ENCODE data around the gene MRE11.
"Not testable (repeated sequence)": the region's sequence is repeated elsewhere in the genome, so short reads cannot be mapped to it uniquely, and the experiment has no call there.

The MRE11 gene

GRCh38 chr11:94400839-94401772 lies 92.5 kb downstream of the MRE11 start, which contains the start of gene GPR83:
TSS of gene GPR83 (minus strand) at chr11:94401419. CDS start at chr11:94401247, 172 bp downstream.
- DNase-seq = no peak
- Histone ChIP-seq H3K36me3 (ENCODE audit: control insufficient read depth, insufficient read depth, low read length) (no peaks in the 10 kb centered on the region), H3K9me3 (ENCODE audit: control insufficient read depth, low read length) (no peaks in the 10 kb centered on the region), H3K4me3 (ENCODE audit: insufficient read depth, low read depth, low read length, poor library complexity, severe bottlenecking) (no peak within 1 kb of the TSS), H3K27ac (ENCODE audit: insufficient read depth, low read length, poor library complexity, severe bottlenecking) (no peak within 1 kb of the TSS), H3K27me3 (replicated peaks; ENCODE audit: control insufficient read depth, insufficient read depth, low read length, poor library complexity, severe bottlenecking) (no peaks in the 10 kb centered on the region), H3K4me1 (ENCODE audit: control insufficient read depth, insufficient read depth, low read length, poor library complexity, severe bottlenecking) (no peaks in the 10 kb centered on the region)

DNA sequence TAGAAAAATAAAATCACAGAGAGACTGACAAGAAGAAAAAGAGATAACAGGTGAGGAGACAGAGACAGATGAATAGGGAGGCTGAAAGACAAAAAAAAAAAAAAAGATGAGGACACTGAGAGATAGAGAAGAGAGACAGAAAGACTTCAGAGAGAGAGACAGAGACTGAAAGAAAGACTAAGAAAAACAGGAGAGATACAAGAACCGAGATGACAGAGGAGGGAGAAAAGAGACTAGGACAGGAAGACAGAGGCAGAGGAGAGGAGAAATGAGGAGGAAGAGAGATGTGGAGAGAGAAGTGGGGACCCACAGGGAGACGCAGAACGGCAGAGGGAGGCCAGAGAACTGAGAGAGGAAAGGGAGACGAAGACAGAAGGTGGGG lies 93.2 kb downstream of the MRE11 start:
- H3K36me3 ChIP-seq (ENCODE audit: control insufficient read depth, insufficient read depth, low read length) = no peaks in the 10 kb centered on the region
- no peaks in the 10 kb centered on the region for H3K27me3 ChIP-seq (replicated peaks; ENCODE audit: control insufficient read depth, insufficient read depth, low read length, poor library complexity, severe bottlenecking)
- H3K27ac ChIP-seq (ENCODE audit: insufficient read depth, low read length, poor library complexity, severe bottlenecking) = no peak overlapping the region
- no peaks in the 10 kb centered on the region for H3K9me3 ChIP-seq (ENCODE audit: control insufficient read depth, low read length)
- no peak overlapping the region for H3K4me3 ChIP-seq (ENCODE audit: insufficient read depth, low read depth, low read length, poor library complexity, severe bottlenecking)
- no peak for DNase-seq
- H3K4me1 ChIP-seq (ENCODE audit: control insufficient read depth, insufficient read depth, low read length, poor library complexity, severe bottlenecking) = no peaks in the 10 kb centered on the region

DNA sequence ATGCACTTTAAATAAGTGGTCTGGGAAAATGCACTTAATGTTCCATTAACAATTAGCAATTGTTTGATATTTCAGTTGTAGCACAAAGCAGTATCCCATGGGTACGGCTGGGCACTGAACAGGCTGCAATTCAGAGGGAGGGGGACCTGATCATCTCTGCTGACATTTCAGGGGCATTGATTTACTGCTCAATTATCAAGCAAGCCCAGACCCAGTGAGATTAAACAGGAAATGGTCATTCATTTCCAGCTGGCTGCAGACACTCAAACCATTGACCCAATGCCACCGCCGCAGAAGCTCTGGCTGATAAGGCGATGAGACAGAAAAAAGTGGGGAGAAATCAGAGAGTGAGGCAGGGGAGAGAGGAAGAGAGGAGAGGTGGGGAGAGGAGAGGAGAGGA lies 93.6 kb downstream of the MRE11 start:
- H3K36me3 ChIP-seq (ENCODE audit: control insufficient read depth, insufficient read depth, low read length) = no peaks in the 10 kb centered on the region
- H3K9me3 ChIP-seq (ENCODE audit: control insufficient read depth, low read length) = no peaks in the 10 kb centered on the region
- no peak overlapping the region for H3K27ac ChIP-seq (ENCODE audit: insufficient read depth, low read length, poor library complexity, severe bottlenecking)
- no peaks in the 10 kb centered on the region for H3K4me1 ChIP-seq (ENCODE audit: control insufficient read depth, insufficient read depth, low read length, poor library complexity, severe bottlenecking)
- DNase-seq = no peak
- H3K4me3 ChIP-seq (ENCODE audit: insufficient read depth, low read depth, low read length, poor library complexity, severe bottlenecking) = no peak overlapping the region
- no peaks in the 10 kb centered on the region for H3K27me3 ChIP-seq (replicated peaks; ENCODE audit: control insufficient read depth, insufficient read depth, low read length, poor library complexity, severe bottlenecking)

DNA sequence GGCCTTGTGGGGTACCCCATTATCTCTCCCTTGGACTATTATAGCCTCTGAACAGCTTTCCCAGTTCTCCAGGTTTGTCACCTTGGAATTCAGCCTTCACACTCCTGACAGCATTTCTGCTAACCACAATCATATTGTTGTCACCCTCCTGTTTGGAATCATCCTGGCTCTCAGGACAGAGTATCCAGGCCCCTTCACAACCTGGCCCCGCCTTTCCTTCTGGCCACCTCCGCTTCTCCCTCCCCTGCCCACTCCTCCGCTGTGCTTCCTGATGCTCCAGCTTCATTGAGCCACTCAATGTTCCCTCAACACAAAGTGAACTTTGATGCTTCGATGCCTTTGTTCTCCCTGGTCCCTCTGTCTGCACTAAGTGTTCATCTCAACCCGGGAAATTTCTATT lies 95.5 kb downstream of the MRE11 start:
- Histone ChIP-seq H3K4me1 (ENCODE audit: control insufficient read depth, insufficient read depth, low read length, poor library complexity, severe bottlenecking) (no peaks in the 10 kb centered on the region), H3K9me3 (ENCODE audit: control insufficient read depth, low read length) (no peaks in the 10 kb centered on the region), H3K27ac (ENCODE audit: insufficient read depth, low read length, poor library complexity, severe bottlenecking) (no peak overlapping the region), H3K27me3 (replicated peaks; ENCODE audit: control insufficient read depth, insufficient read depth, low read length, poor library complexity, severe bottlenecking) (no peaks in the 10 kb centered on the region), H3K4me3 (ENCODE audit: insufficient read depth, low read depth, low read length, poor library complexity, severe bottlenecking) (no peak overlapping the region), H3K36me3 (ENCODE audit: control insufficient read depth, insufficient read depth, low read length) (no peaks in the 10 kb centered on the region)
- DNase-seq = no peak

GRCh38 chr11:94396282-94396681 lies 97.4 kb downstream of the MRE11 start:
- H3K27me3 ChIP-seq (replicated peaks; ENCODE audit: control insufficient read depth, insufficient read depth, low read length, poor library complexity, severe bottlenecking) = no peaks in the 10 kb centered on the region
- H3K36me3 ChIP-seq (ENCODE audit: control insufficient read depth, insufficient read depth, low read length) = no peaks in the 10 kb centered on the region
- no peak overlapping the region for H3K27ac ChIP-seq (ENCODE audit: insufficient read depth, low read length, poor library complexity, severe bottlenecking)
- H3K4me3 ChIP-seq (ENCODE audit: insufficient read depth, low read depth, low read length, poor library complexity, severe bottlenecking) = no peak overlapping the region
- DNase-seq = no peak
- no peaks in the 10 kb centered on the region for H3K4me1 ChIP-seq (ENCODE audit: control insufficient read depth, insufficient read depth, low read length, poor library complexity, severe bottlenecking)
- no peaks in the 10 kb centered on the region for H3K9me3 ChIP-seq (ENCODE audit: control insufficient read depth, low read length)

DNA sequence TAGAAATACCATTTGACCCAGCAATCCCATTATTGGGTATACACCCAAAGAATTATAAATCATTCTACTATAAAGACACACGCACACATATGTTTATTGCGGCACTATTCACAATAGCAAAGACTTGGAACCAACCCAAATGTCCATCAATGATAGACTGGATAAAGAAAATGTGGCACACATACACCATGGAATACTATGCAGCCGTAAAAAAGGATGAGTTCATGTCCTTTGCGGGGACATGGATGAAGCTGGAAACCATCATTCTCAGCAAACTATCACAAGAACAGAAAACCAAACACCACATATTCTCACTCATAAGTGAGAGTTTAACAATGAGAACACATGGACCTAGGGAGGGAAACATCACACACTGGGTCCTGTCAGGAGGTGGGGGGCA lies 101.7 kb downstream of the MRE11 start:
- H3K27ac ChIP-seq (ENCODE audit: insufficient read depth, low read length, poor library complexity, severe bottlenecking); H3K27me3 ChIP-seq (replicated peaks; ENCODE audit: control insufficient read depth, insufficient read depth, low read length, poor library complexity, severe bottlenecking); H3K4me3 ChIP-seq (ENCODE audit: insufficient read depth, low read depth, low read length, poor library complexity, severe bottlenecking); H3K36me3 ChIP-seq (ENCODE audit: control insufficient read depth, insufficient read depth, low read length); H3K4me1 ChIP-seq (ENCODE audit: control insufficient read depth, insufficient read depth, low read length, poor library complexity, severe bottlenecking); DNase-seq; H3K9me3 ChIP-seq (ENCODE audit: control insufficient read depth, low read length): not testable (repeated sequence)

- no peaks in the 10 kb centered on the region for H3K4me1 ChIP-seq (ENCODE audit: control insufficient read depth, insufficient read depth, low read length, poor library complexity, severe bottlenecking)
- no peaks in the 10 kb centered on the region for H3K9me3 ChIP-seq (ENCODE audit: control insufficient read depth, low read length)
- no peaks in the 10 kb centered on the region for H3K36me3 ChIP-seq (ENCODE audit: control insufficient read depth, insufficient read depth, low read length)
- DNase-seq = no peak
- H3K4me3 ChIP-seq (ENCODE audit: insufficient read depth, low read depth, low read length, poor library complexity, severe bottlenecking) = no peak overlapping the region
- no peaks in the 10 kb centered on the region for H3K27me3 ChIP-seq (replicated peaks; ENCODE audit: control insufficient read depth, insufficient read depth, low read length, poor library complexity, severe bottlenecking)
- no peak overlapping the region for H3K27ac ChIP-seq (ENCODE audit: insufficient read depth, low read length, poor library complexity, severe bottlenecking)
Measured at GRCh38 chr11:94379613-94380012, 114.0 kb downstream of the MRE11 start.

DNA sequence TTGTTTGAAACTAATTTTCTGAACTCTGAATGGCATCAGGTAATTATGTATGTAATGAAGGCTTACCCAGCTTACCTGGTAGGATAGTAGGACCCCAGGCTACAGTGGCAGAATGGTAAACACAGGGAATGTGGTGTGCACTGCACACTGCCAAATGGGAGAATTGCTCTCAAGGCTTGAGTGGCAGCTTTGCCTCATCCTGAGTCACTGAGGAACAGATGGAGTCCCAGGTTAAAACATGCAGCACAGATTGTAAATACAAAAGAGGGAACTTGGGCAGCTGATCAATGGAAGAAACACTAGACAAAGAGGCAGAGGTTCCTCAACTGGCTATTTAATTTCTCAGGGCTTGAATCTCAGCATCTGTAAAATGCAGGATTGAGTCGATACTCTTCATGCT lies 116.8 kb downstream of the MRE11 start:
- Histone ChIP-seq H3K27me3 (replicated peaks; ENCODE audit: control insufficient read depth, insufficient read depth, low read length, poor library complexity, severe bottlenecking) (no peaks in the 10 kb centered on the region), H3K27ac (ENCODE audit: insufficient read depth, low read length, poor library complexity, severe bottlenecking) (no peak overlapping the region), H3K4me1 (ENCODE audit: control insufficient read depth, insufficient read depth, low read length, poor library complexity, severe bottlenecking) (no peaks in the 10 kb centered on the region), H3K9me3 (ENCODE audit: control insufficient read depth, low read length) (no peaks in the 10 kb centered on the region), H3K36me3 (ENCODE audit: control insufficient read depth, insufficient read depth, low read length) (no peaks in the 10 kb centered on the region), H3K4me3 (ENCODE audit: insufficient read depth, low read depth, low read length, poor library complexity, severe bottlenecking) (no peak overlapping the region)
- DNase-seq = no peak

GRCh38 chr11:94370576-94370975 lies 123.1 kb downstream of the MRE11 start:
- not testable (repeated sequence) for DNase-seq; H3K4me3 ChIP-seq (ENCODE audit: insufficient read depth, low read depth, low read length, poor library complexity, severe bottlenecking); H3K27me3 ChIP-seq (replicated peaks; ENCODE audit: control insufficient read depth, insufficient read depth, low read length, poor library complexity, severe bottlenecking); H3K4me1 ChIP-seq (ENCODE audit: control insufficient read depth, insufficient read depth, low read length, poor library complexity, severe bottlenecking); H3K36me3 ChIP-seq (ENCODE audit: control insufficient read depth, insufficient read depth, low read length); H3K9me3 ChIP-seq (ENCODE audit: control insufficient read depth, low read length); H3K27ac ChIP-seq (ENCODE audit: insufficient read depth, low read length, poor library complexity, severe bottlenecking)

Data from effector memory CD4-positive, alpha-beta T cell (primary cell).